Mononuclear cell (primary cell): ENCODE measurements around the gene EXOSC2. TPM values are rescaled to one million over a fixed set of nuclear protein-coding genes. Genes with fewer than 3 reads are reported as not detected.

Experiments used
- H3K27me3 ChIP-seq: 2 replicates; pipeline ENCODE4 v1.6.0; 2011; ENCODE audit warnings: low read length, control low read depth; ENCODE audit not compliant: insufficient read depth
- H3K4me1 ChIP-seq: 2 replicates; pipeline ENCODE4 v1.5.1; 2011; ENCODE audit warnings: mild to moderate bottlenecking, low read length, control low read depth; ENCODE audit not compliant: insufficient read depth
- H3K4me3 ChIP-seq: 2 replicates; pipeline ENCODE4 v1.5.1; 2011; ENCODE audit warnings: mild to moderate bottlenecking, low read length, moderate library complexity
- H3K9me3 ChIP-seq: 2 replicates; pipeline ENCODE4 v1.5.1; 2011; ENCODE audit warnings: low read depth, mild to moderate bottlenecking, control low read depth, low read length
- total RNA-seq: library from RNA; depleted of rRNA; stranded (reverse); fragments of >200 nt; gene quantifications from one replicate; pipeline ENCODE4 v1.2.3, GENCODE V29; 2012

EXOSC2 gene
- total RNA-seq, 1 donor: 34.2 TPM

- peaks cover 72% of the 10 kb centered on the region for H3K27me3 ChIP-seq
- no peak within 1 kb of the TSS for H3K4me3 ChIP-seq
- peaks cover 24% of the 10 kb centered on the region for H3K4me1 ChIP-seq
- no peaks in the 10 kb centered on the region for H3K9me3 ChIP-seq
Observed at GRCh38 chr9:130664251-130665028, 29.1 kb upstream of the EXOSC2 start, which contains the start of gene PRDM12. Gene PRDM12, plus strand, starts transcription at chr9:130664594. Its CDS starts 60 bp downstream, at chr9:130664654.

- H3K27me3 ChIP-seq: peaks cover 72% of the 10 kb centered on the region
- H3K4me1 ChIP-seq: peaks cover 24% of the 10 kb centered on the region
- no peaks in the 10 kb centered on the region for H3K9me3 ChIP-seq
- H3K4me3 ChIP-seq: no peak overlapping the region
Observed at GRCh38 chr9:130665029-130665430, 28.6 kb upstream of the EXOSC2 start.

- no peak overlapping the region for H3K4me3 ChIP-seq
- H3K27me3 ChIP-seq: peaks cover 67% of the 10 kb centered on the region
- H3K4me1 ChIP-seq: peaks cover 23% of the 10 kb centered on the region
- H3K9me3 ChIP-seq: no peaks in the 10 kb centered on the region
Observed at GRCh38 chr9:130665431-130666392, 27.9 kb upstream of the EXOSC2 start.

GRCh38 chr9:130666393-130667119 lies 27.0 kb upstream of the EXOSC2 start:
- H3K9me3 ChIP-seq: no peaks in the 10 kb centered on the region
- H3K4me1 ChIP-seq: peaks cover 16% of the 10 kb centered on the region
- no peak overlapping the region for H3K4me3 ChIP-seq
- H3K27me3 ChIP-seq: peaks cover 61% of the 10 kb centered on the region

GRCh38 chr9:130667120-130667435 lies 26.5 kb upstream of the EXOSC2 start:
- peaks cover 15% of the 10 kb centered on the region for H3K4me1 ChIP-seq
- no peaks in the 10 kb centered on the region for H3K9me3 ChIP-seq
- H3K4me3 ChIP-seq: no peak overlapping the region
- H3K27me3 ChIP-seq: peaks cover 55% of the 10 kb centered on the region

- Histone ChIP-seq H3K9me3 (no peaks in the 10 kb centered on the region), H3K27me3 (peaks cover 44% of the 10 kb centered on the region), H3K4me1 (peaks cover 9% of the 10 kb centered on the region), H3K4me3 (no peak overlapping the region)
Observed at GRCh38 chr9:130668196-130668595, 25.4 kb upstream of the EXOSC2 start.

GRCh38 chr9:130668659-130669058 lies 24.9 kb upstream of the EXOSC2 start:
- Histone ChIP-seq H3K4me3 (no peak overlapping the region), H3K27me3 (peaks cover 39% of the 10 kb centered on the region), H3K9me3 (no peaks in the 10 kb centered on the region), H3K4me1 (peaks cover 4% of the 10 kb centered on the region)

- Histone ChIP-seq H3K4me1 (no peaks in the 10 kb centered on the region), H3K9me3 (no peaks in the 10 kb centered on the region), H3K4me3 (no peak overlapping the region), H3K27me3 (peaks cover 31% of the 10 kb centered on the region)
Observed at GRCh38 chr9:130669965-130670364, 23.6 kb upstream of the EXOSC2 start.

GRCh38 chr9:130670644-130671043 lies 22.9 kb upstream of the EXOSC2 start:
- peaks cover 27% of the 10 kb centered on the region for H3K27me3 ChIP-seq
- H3K4me3 ChIP-seq: no peak overlapping the region
- H3K9me3 ChIP-seq: no peaks in the 10 kb centered on the region
- no peaks in the 10 kb centered on the region for H3K4me1 ChIP-seq

- H3K9me3 ChIP-seq: no peaks in the 10 kb centered on the region
- no peak overlapping the region for H3K4me3 ChIP-seq
- peaks cover 10% of the 10 kb centered on the region for H3K27me3 ChIP-seq
- H3K4me1 ChIP-seq: no peaks in the 10 kb centered on the region
Observed at GRCh38 chr9:130672466-130672865, 21.1 kb upstream of the EXOSC2 start.

GRCh38 chr9:130672933-130673615 lies 20.5 kb upstream of the EXOSC2 start:
- H3K27me3 ChIP-seq: peaks cover 5% of the 10 kb centered on the region
- H3K4me3 ChIP-seq: no peak overlapping the region
- no peaks in the 10 kb centered on the region for H3K4me1 ChIP-seq
- H3K9me3 ChIP-seq: no peaks in the 10 kb centered on the region

- no peaks in the 10 kb centered on the region for H3K27me3 ChIP-seq
- no peaks in the 10 kb centered on the region for H3K9me3 ChIP-seq
- no peaks in the 10 kb centered on the region for H3K4me1 ChIP-seq
- no peak overlapping the region for H3K4me3 ChIP-seq
Observed at GRCh38 chr9:130675396-130675795, 18.2 kb upstream of the EXOSC2 start.

GRCh38 chr9:130677252-130677651 lies 16.3 kb upstream of the EXOSC2 start:
- Histone ChIP-seq H3K4me1 (peaks cover 12% of the 10 kb centered on the region), H3K4me3 (no peak overlapping the region), H3K9me3 (no peaks in the 10 kb centered on the region), H3K27me3 (peaks cover 3% of the 10 kb centered on the region)
